H9 (cell line): ENCODE data around the gene JPH2. TPM values are rescaled to one million over a fixed set of nuclear protein-coding genes. Genes with fewer than 3 reads are reported as not detected.

Source experiments
- DNase-seq: peaks from one replicate; pipeline ENCODE4 v3.0.0-alpha.2; 2017
- H2AFZ ChIP-seq: one replicate; pipeline ENCODE4 v1.6.1; 2013; ENCODE audit warnings: mild to moderate bottlenecking, low read length, control low read depth, moderate library complexity
- H2AK5ac ChIP-seq: 2 replicates; pipeline ENCODE4 v1.6.1; 2013; ENCODE audit warnings: low read length, control low read depth, mixed read lengths; ENCODE audit not compliant: insufficient read length
- H2BK120ac ChIP-seq: one replicate; pipeline ENCODE4 v1.6.1; 2013; ENCODE audit warnings: low read depth, mild to moderate bottlenecking, low read length, control low read depth, inconsistent platforms; ENCODE audit not compliant: poor library complexity, severe bottlenecking
- H2BK12ac ChIP-seq: 2 replicates; pipeline ENCODE4 v1.6.1; 2013; ENCODE audit warnings: low read length, control low read depth, mixed read lengths, low read depth; ENCODE audit not compliant: insufficient read length
- H2BK15ac ChIP-seq: 2 replicates; pipeline ENCODE4 v1.6.1; 2013; ENCODE audit warnings: low read depth, low read length, control low read depth
- H2BK20ac ChIP-seq: one replicate; pipeline ENCODE4 v1.6.1; 2013; ENCODE audit warnings: low read depth, mild to moderate bottlenecking, low read length, control low read depth, inconsistent platforms; ENCODE audit not compliant: poor library complexity, severe bottlenecking
- H2BK5ac ChIP-seq: 2 replicates; pipeline ENCODE4 v1.6.1; 2013; ENCODE audit warnings: low read length, control low read depth, mixed read lengths; ENCODE audit not compliant: insufficient read length
- H3K14ac ChIP-seq: 2 replicates; pipeline ENCODE4 v1.6.1; 2013; ENCODE audit warnings: low read length, control low read depth; ENCODE audit not compliant: insufficient read depth
- H3K18ac ChIP-seq: 2 replicates; pipeline ENCODE4 v1.6.1; 2013; ENCODE audit warnings: low read depth, mild to moderate bottlenecking, mixed read lengths, low read length, control low read depth; ENCODE audit not compliant: insufficient read length
- H3K23ac ChIP-seq: 2 replicates; pipeline ENCODE4 v1.6.1; 2013; ENCODE audit warnings: low read length, control low read depth, mixed read lengths, low read depth; ENCODE audit not compliant: insufficient read length
- H3K23me2 ChIP-seq: 2 replicates; pipeline ENCODE4 v1.6.1; 2013; ENCODE audit warnings: low read depth, mild to moderate bottlenecking, mixed read lengths, low read length, control low read depth; ENCODE audit not compliant: insufficient read length, poor library complexity, severe bottlenecking
- H3K27ac ChIP-seq: 2 replicates; pipeline ENCODE4 v1.5.1; 2013; ENCODE audit warnings: low read length, control low read depth, mixed read lengths, low read depth; ENCODE audit not compliant: insufficient read length
- H3K27me3 ChIP-seq: 2 replicates; pipeline ENCODE4 v1.6.1; 2013; ENCODE audit warnings: low read length, control low read depth, inconsistent platforms; ENCODE audit not compliant: insufficient read depth
- H3K4ac ChIP-seq: 2 replicates; pipeline ENCODE4 v1.6.1; 2013; ENCODE audit warnings: low read depth, mild to moderate bottlenecking, control low read depth, inconsistent platforms, low read length, moderate library complexity
- H3K4me1 ChIP-seq: 2 replicates; pipeline ENCODE4 v1.6.1; 2013; ENCODE audit warnings: low read length, control low read depth, inconsistent platforms; ENCODE audit not compliant: insufficient read depth
- H3K4me2 ChIP-seq: 2 replicates; pipeline ENCODE4 v1.6.1; 2013; ENCODE audit warnings: low read length, control low read depth, mixed read lengths; ENCODE audit not compliant: insufficient read length, insufficient read depth
- H3K56ac ChIP-seq: 2 replicates; pipeline ENCODE4 v1.6.1; 2013; ENCODE audit warnings: low read depth, mild to moderate bottlenecking, mixed read lengths, low read length, control low read depth; ENCODE audit not compliant: insufficient read length
- H3K79me1 ChIP-seq: 2 replicates; pipeline ENCODE4 v1.6.1; 2013; ENCODE audit warnings: low read depth, mild to moderate bottlenecking, moderate library complexity, low read length, control low read depth, inconsistent platforms; ENCODE audit not compliant: insufficient read depth, poor library complexity, severe bottlenecking
- H3K79me2 ChIP-seq: 2 replicates; pipeline ENCODE4 v1.6.1; 2013; ENCODE audit warnings: low read length, control low read depth, inconsistent platforms; ENCODE audit not compliant: insufficient read depth
- H3K9ac ChIP-seq: 2 replicates; pipeline ENCODE4 v1.6.1; 2013; ENCODE audit warnings: low read length, control low read depth, mixed read lengths; ENCODE audit not compliant: insufficient read length; ENCODE audit errors: extremely low read depth
- H3K9me3 ChIP-seq: one replicate; pipeline ENCODE4 v1.6.1; 2013; ENCODE audit warnings: low read depth, low read length, inconsistent platforms; ENCODE audit not compliant: control insufficient read depth
- H3T11ph ChIP-seq: one replicate; pipeline ENCODE4 v1.6.1; 2013; ENCODE audit warnings: mild to moderate bottlenecking, low read length, control low read depth, inconsistent platforms
- H4K20me1 ChIP-seq: one replicate; pipeline ENCODE4 v1.6.1; 2013; ENCODE audit not compliant: control insufficient read depth, insufficient read length, insufficient read depth
- H4K5ac ChIP-seq: 2 replicates; pipeline ENCODE4 v1.6.1; 2013; ENCODE audit warnings: low read depth, mild to moderate bottlenecking, mixed read lengths, low read length, control low read depth; ENCODE audit not compliant: insufficient read length
- H4K8ac ChIP-seq: replicated peaks from 2 replicates; pipeline ENCODE4 v1.6.1; 2013; ENCODE audit warnings: low read length, control low read depth, mixed read lengths, low read depth; ENCODE audit not compliant: insufficient read length
- H4K91ac ChIP-seq: 2 replicates; pipeline ENCODE4 v1.6.1; 2013; ENCODE audit warnings: low read depth, mild to moderate bottlenecking, moderate library complexity, mixed read lengths, low read length, control low read depth; ENCODE audit not compliant: insufficient read length
- H3K27ac Mint-ChIP-seq, 3 experiments: 2 replicates in 2 of 3; 3 replicates in 1 of 3; pipeline ENCODE4 v1.8.0; 2020 to 2021; ENCODE audit warnings: mixed read lengths in 3 of 3, mild to moderate bottlenecking in 1 of 3, moderate library complexity in 1 of 3
- H3K27me3 Mint-ChIP-seq: 2 replicates; pipeline ENCODE4 v1.8.0; 2021; ENCODE audit warnings: low read depth, mild to moderate bottlenecking, moderate library complexity, mixed read lengths
- H3K36me3 Mint-ChIP-seq, 3 experiments: 2 replicates in 2 of 3; 3 replicates in 1 of 3; pipeline ENCODE4 v1.8.0; 2020 to 2021; ENCODE audit warnings: low read depth in 3 of 3, mixed read lengths in 3 of 3; ENCODE audit not compliant: insufficient read depth in 1 of 3
- H3K4me1 Mint-ChIP-seq, 2 experiments: 2 replicates each; pipeline ENCODE4 v1.8.0; 2020; ENCODE audit warnings: mixed read lengths in 2 of 2
- H3K4me3 Mint-ChIP-seq, 2 experiments: 2 replicates in 1 of 2; 3 replicates in 1 of 2; pipeline ENCODE4 v1.8.0; 2020 to 2021; ENCODE audit warnings: mild to moderate bottlenecking in 2 of 2, mixed read lengths in 2 of 2, moderate library complexity in 1 of 2
- H3K9me3 Mint-ChIP-seq, 2 experiments: 2 replicates in 1 of 2; 3 replicates in 1 of 2; pipeline ENCODE4 v1.8.0; 2020; ENCODE audit warnings: mild to moderate bottlenecking in 2 of 2, mixed read lengths in 2 of 2, moderate library complexity in 1 of 2
- CTCF ChIP-seq: fragments of 200-600 bp; sonication (generic); conservative IDR thresholded peaks from 3 replicates; pipeline ENCODE4 v1.8.0; 2021; ENCODE audit warnings: antibody characterized with exemption, mild to moderate bottlenecking
- WGBS: extraction: QIAGEN DNeasy Blood & Tissue Kit; methylation state at CpG from one replicate; pipeline ENCODE4 v1.1.7; 2013; ENCODE audit warnings: missing lambda C conversion rate, low lambda C conversion rate, mixed read lengths; ENCODE audit not compliant: insufficient read length; ENCODE audit errors: extremely low coverage; 5-methylcytosine and 5-hydroxymethylcytosine counted together
- total RNA-seq: library from RNA; stranded (reverse); gene quantifications from 2 replicates; pipeline ENCODE4 v1.2.1, GENCODE V29; 2021

The JPH2 gene
- total RNA-seq, 1 experiment from 2014 or later: 0.31 TPM

DNA sequence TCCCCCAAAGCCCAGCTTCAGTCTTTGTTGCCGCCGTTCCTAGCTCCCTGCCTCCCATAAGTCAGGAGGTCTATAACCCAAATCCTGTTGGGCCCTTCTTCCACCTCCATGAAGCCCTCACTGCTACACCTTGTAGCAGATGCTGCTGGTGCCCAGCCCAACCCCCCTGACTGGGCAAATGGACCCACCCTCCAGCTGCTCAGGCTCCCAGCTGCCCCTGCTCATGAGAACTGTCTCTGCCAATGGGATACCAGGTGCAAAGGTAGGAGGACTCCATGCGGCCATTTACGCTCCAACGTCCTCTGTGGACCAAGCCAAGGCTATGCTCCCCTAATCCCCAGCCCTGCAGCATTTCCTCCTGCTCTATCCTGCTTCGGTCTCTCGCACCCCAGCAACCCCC lies 71.8 kb downstream of the JPH2 start:
- H2AK5ac ChIP-seq: no peak overlapping the region
- Mint-ChIP-seq H3K9me3 (no peaks in the 10 kb centered on the region; a peak in 1 of 5 replicates), H3K36me3 (no peaks in the 10 kb centered on the region), H3K27ac (peak overlapping the region in 1 of 3 experiments; percentile 44; a peak in 1 of 7 replicates), H3K4me3 (no peak overlapping the region), H3K4me1 (peaks cover 6 to 14% of the 10 kb centered on the region in 2 experiments; a peak in 3 of 4 replicates), H3K27me3 (no peaks in the 10 kb centered on the region; the same call in 1 of the 2 replicates)
- no peak overlapping the region for H3K56ac ChIP-seq
- no peak overlapping the region for H2BK20ac ChIP-seq
- no peaks in the 10 kb centered on the region for H3K23me2 ChIP-seq
- no peaks in the 10 kb centered on the region for H3K79me2 ChIP-seq
- H4K5ac ChIP-seq: no peak overlapping the region
- H4K91ac ChIP-seq: no peak overlapping the region
- H2BK12ac ChIP-seq: no peak overlapping the region
- H2BK15ac ChIP-seq: no peak overlapping the region
- H3K9me3 ChIP-seq: no peaks in the 10 kb centered on the region
- no peak overlapping the region for H2BK5ac ChIP-seq
- TF ChIP-seq CTCF: no peak
- H3K14ac ChIP-seq: no peak overlapping the region
- no peak overlapping the region for H3T11ph ChIP-seq
- DNase-seq: no peak
- H3K79me1 ChIP-seq: no peaks in the 10 kb centered on the region
- H3K27ac ChIP-seq: no peak overlapping the region
- H2AFZ ChIP-seq: no peak overlapping the region
- H3K4me1 ChIP-seq: no peaks in the 10 kb centered on the region
- H3K9ac ChIP-seq: no peak overlapping the region
- H4K20me1 ChIP-seq: no peaks in the 10 kb centered on the region
- WGBS: no CpG with 5 or more reads among the region's 7 CpGs
- H3K23ac ChIP-seq: no peak overlapping the region
- no peak overlapping the region for H3K4me2 ChIP-seq
- H2BK120ac ChIP-seq: no peak overlapping the region
- no peak overlapping the region for H3K4ac ChIP-seq
- H4K8ac ChIP-seq: no peak overlapping the region
- no peak overlapping the region for H3K18ac ChIP-seq
- no peaks in the 10 kb centered on the region for H3K27me3 ChIP-seq
